ENCODE results near the gene TPI1.

The TPI1 gene

DNA sequence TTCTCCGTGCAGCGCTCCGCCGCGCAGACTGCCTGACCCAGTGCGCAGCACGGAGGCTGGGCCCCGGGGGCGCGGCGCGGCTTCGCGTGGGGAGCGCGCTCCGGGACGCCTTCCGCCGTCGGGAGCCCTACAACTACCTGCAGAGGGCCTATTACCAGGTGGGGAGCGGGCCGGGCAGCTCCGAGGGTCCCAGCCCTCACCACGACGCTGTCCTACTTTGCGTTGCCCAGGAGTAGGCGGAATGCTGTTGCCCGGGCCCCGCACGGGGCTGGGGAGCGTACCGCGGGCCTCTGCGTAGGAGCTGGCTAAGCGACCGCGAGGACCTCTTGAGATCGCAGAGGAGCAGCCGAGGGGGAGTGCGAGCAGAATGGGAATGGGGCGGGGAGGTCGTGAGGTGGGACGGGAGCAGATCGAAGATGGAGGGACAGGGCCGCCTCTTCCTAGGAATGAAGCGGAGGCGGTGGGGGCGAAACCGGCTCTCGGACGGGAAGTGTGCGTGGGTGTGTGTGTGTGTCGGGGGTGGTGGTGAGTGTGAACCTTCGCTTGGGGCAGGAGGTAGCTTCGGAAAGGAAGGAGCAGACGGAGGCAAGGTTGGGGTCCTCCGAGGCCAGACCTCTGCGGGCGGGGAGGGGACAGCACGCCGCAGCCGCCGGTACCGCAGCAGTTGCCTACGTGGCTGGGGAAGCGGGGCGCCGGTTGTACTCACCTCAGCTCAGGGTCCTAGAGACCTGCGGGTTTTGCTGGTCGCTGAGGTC is 38.4 kb upstream of the TPI1 start:
- DNase-seq (ENCODE audit: low spot score): peak; percentile 73

GRCh38 chr12:6829536-6830220 is 37.7 kb upstream of the TPI1 start:
- peak; percentile 30 for DNase-seq (ENCODE audit: low spot score)

- DNase-seq (ENCODE audit: low spot score): no peak
These were observed 36.9 kb upstream of the TPI1 start for GRCh38 chr12:6830286-6830890.

DNA sequence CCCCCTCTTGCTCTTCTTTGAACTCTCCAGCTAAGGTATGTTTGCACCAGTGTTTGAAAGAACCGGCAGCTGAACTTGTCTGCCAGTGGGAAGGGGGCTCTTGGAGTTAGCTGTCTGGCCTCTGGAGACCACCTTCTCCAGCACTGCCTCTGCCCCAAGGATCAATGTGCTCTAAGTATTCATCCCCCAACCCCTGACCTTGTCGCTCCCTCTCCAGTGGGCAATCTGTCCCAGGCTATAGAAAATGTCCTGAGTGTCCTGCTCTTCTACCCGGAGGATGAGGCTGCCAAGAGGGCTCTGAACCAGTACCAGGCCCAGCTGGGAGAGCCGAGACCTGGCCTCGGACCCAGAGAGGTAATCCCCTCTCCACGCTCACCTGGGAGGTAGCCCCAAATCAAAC is 36.3 kb upstream of the TPI1 start:
- no peak for DNase-seq (ENCODE audit: low spot score)

GRCh38 chr12:6831450-6831995 is 35.8 kb upstream of the TPI1 start:
- no peak for DNase-seq (ENCODE audit: low spot score)

- no peak for DNase-seq (ENCODE audit: low spot score)
These were observed 35.2 kb upstream of the TPI1 start for GRCh38 chr12:6832125-6832524.

GRCh38 chr12:6833189-6833890 is 34.0 kb upstream of the TPI1 start:
- no peak for DNase-seq (ENCODE audit: low spot score)

GRCh38 chr12:6834254-6834653 is 33.1 kb upstream of the TPI1 start:
- DNase-seq (ENCODE audit: low spot score): no peak

DNA sequence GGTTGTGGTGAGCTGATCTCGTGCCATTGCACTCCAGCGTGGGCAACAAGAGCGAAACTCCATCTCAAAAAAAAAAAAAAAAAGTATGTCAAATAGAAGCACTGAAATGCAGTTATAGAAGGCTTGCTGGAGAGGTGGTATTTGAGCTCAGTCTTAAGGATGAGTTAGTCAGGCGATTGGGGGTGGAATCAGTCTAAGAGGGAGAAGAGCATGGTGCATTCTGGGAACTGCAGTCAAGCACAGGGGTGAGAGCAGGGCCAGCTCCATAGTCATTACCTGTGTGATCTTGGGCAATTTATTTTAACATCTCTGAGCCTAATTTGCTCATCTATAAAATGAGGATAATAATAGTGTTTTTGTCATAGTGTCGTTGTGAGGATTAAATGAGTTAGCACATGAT is 32.5 kb upstream of the TPI1 start:
- DNase-seq (ENCODE audit: low spot score): no peak

- DNase-seq (ENCODE audit: low spot score): no peak
These were observed 30.5 kb upstream of the TPI1 start for GRCh38 chr12:6836851-6837250.

DNA sequence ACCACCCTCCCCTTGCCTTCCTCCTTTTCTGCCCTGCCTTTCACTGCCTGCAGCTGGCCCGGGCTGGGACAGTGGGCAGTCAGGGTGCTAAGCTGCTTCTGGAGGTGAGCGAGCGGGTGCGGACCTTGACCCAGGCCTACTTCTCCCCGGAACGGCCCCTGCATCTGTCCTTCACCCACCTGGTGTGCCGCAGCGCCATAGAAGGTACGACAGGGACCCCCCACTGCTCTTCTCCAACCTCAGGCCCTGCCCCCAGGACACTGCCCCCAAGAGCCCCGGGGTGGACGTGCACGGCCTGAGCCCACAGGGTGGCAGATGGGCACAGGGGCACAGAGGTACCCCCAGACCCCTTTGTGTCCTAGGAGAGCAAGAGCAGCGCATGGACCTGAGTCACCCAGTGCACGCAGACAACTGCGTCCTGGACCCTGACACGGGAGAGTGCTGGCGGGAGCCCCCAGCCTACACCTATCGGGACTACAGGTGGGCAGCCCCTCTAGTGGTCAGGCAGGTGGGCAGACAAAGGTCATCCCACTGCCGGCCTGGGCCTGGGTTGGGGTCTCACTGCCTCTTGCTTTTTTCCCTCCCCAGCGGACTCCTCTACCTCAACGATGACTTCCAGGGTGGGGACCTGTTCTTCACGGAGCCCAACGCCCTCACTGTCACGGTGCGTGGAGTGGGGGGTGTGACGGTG is 29.8 kb upstream of the TPI1 start:
- DNase-seq (ENCODE audit: low spot score): no peak

GRCh38 chr12:6838854-6839253 is 28.5 kb upstream of the TPI1 start:
- no peak for DNase-seq (ENCODE audit: low spot score)

DNA sequence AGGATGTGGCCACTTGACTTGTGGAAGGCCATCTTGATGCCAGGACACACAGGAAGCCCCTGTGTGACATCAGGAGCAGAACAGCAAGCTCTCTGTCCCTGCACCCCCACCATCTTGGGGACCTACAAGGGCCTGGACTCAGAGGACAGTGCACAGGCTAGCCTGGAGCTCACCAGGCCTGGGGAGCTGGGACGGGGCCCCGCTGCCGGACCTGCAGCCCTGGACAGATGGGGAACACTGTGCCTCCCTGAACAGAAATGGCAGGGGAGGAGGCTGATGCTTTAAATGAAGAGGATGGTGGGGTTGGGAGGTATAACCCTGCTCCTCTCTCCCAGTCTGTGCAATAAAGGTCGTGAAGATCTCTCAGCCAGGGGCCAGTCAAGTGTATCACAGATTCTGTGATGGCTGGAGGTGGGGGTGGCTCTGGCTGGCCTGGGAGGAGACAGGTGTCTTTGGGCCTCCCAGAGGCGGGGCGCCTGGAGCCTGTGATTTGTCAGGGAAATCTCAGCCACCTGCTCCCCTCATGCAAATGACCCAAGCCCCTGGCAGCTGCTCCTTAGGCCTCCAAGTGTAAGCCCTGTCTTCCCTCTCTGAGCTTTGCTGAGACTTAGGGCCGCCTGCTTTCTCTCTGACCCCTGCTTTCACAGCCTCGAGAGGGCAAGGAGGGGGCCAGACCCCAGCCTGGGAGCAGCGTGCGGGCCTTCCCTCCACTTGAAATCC is 27.7 kb upstream of the TPI1 start:
- DNase-seq (ENCODE audit: low spot score): no peak

DNA sequence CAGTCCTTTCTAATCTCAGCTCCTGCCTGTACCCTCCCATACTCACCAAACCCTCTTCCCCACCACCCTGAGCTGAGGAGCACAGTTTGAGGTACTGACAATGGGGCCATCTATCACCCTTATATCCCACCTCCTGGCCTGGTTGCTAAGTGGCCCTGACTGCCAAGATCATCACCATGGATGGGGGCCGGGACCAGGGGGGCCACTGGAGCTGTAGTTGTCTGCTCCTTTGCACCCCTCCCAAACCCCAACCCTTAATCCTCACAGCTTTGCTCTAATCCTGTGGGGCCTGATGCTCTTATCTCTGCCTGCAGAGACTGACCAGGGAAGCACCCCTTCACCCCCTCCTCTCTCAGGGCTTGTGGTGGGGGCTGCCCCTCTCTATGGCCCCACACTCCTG is 27.0 kb upstream of the TPI1 start:
- DNase-seq (ENCODE audit: low spot score): no peak

DNA sequence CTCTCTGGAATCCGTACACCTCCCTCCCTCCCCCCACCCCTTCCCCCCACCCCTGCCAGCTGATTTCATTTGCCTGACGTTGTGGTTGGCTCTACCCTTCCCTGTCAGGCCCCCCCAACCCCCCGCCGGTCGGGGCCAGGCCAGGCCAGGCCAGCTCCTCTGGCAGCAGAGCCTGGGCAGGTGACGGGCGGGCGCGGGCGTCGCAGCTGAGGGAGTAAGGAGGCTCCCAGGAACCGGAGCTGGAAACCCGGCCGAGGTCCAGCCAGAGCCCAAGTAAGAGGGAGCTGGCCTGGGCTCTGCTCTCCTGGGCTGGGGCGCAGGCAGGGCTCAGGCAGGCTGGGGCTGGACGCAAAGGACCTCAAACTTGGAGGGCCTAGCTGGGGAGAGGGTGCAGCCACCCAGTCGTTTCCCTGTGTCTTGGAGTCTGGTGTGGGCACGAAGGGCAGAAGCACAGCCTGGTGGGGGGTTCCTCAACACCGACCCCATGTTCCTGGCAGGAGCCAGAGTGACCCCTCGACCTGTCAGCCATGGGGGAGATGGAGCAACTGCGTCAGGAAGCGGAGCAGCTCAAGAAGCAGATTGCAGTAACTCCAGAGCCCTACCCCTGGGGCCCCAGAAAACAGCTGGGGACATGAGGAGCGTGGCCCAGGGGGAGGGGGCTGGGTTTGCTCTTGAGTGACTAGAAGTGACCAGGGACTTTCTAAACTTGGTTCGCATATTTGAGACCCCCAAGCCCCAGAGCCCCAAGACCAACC is 26.4 kb upstream of the TPI1 start, which contains the start of gene GNB3:
Gene GNB3 (plus strand): TSS at position 165 of the 755 bp plus-strand sequence. CDS start 363 bp downstream, at position 528.
- DNase-seq (ENCODE audit: low spot score): no peak

DNA sequence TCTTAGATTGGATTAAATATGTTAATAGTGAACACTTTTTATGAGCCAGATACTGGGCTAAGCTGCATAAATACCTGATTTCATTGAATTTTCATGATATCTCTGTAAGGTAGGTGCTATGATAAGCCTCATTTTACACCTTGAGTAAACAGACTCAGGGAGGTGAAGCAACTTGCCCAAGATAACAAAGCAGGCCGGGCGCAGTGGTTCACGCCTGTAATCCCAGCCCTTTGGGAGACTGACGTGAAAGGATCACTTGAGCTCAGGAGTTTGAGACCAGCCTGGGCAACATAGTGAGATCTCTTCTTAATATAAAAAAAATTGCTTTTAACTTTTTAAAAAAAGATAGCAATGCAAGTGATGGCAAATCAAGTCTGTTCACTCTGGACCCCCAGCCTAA is 25.3 kb upstream of the TPI1 start:
- DNase-seq (ENCODE audit: low spot score): no peak

DNA sequence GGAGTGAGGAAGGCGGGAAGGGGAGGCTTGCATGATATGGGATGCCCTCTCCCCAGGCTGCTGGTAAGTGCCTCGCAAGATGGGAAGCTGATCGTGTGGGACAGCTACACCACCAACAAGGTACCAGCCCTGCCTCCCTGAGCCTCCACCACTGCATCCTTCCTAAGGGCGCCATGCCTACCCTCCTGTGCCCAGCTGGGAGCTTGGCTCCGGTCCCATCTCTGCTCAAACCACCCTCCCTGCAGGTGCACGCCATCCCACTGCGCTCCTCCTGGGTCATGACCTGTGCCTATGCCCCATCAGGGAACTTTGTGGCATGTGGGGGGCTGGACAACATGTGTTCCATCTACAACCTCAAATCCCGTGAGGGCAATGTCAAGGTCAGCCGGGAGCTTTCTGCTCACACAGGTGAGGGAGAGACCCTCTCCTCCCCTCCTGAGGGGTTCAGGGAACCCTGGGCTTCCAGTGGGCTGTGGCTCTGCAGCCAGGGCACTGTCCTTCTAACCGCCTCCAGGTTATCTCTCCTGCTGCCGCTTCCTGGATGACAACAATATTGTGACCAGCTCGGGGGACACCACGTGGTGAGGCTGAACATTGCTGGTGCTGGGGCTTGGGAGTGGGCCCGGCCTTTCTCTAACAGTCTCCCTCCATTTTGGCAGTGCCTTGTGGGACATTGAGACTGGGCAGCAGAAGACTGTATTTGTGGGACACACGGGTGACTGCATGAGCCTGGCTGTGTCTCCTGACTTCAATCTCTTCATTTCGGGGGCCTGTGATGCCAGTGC is 24.0 kb upstream of the TPI1 start:
- no peak for DNase-seq (ENCODE audit: low spot score)

DNA sequence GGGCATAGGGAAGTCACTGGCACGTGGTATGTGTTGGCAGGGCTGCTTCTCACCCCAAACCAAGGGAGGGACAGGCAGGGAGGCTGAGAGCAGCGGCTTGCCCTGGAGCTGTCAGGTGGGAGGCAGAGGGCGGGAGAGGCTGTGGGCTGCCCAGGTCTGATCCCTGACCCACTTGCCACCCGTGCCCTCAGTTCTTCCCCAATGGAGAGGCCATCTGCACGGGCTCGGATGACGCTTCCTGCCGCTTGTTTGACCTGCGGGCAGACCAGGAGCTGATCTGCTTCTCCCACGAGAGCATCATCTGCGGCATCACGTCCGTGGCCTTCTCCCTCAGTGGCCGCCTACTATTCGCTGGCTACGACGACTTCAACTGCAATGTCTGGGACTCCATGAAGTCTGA is 21.9 kb upstream of the TPI1 start:
- no peak for DNase-seq (ENCODE audit: low spot score)

- no peak for DNase-seq (ENCODE audit: low spot score)
These were observed 20.9 kb upstream of the TPI1 start for GRCh38 chr12:6846316-6846869.
